HG02970 (cell line): ENCODE data around the gene NAT14.

Experiments
- ATAC-seq: cut with Tn5 transposase; IDR thresholded peaks from one replicate; pipeline ENCODE4 v1.9.1; 2021; ENCODE audit warnings: mild to moderate bottlenecking, moderate library complexity, moderate number of reproducible peaks; ENCODE audit not compliant: unreplicated experiment, low FRiP score

The NAT14 gene

GRCh38 chr19:55452749-55453346 is 32.1 kb upstream of the NAT14 start:
- ATAC-seq = no peak

GRCh38 chr19:55453511-55454260 is 31.3 kb upstream of the NAT14 start:
- ATAC-seq = no peak

GRCh38 chr19:55454787-55455243 is 30.2 kb upstream of the NAT14 start:
- no peak for ATAC-seq

GRCh38 chr19:55455576-55456235 is 29.3 kb upstream of the NAT14 start:
- ATAC-seq = no peak

GRCh38 chr19:55456347-55456746 is 28.6 kb upstream of the NAT14 start:
- no peak for ATAC-seq

GRCh38 chr19:55457683-55458457 is 27.1 kb upstream of the NAT14 start:
- ATAC-seq = no peak

- no peak for ATAC-seq
These were observed 25.4 kb upstream of the NAT14 start for GRCh38 chr19:55459551-55459949.

GRCh38 chr19:55459950-55460657 is 24.9 kb upstream of the NAT14 start:
- ATAC-seq = no peak

- ATAC-seq = no peak
These were observed 24.2 kb upstream of the NAT14 start for GRCh38 chr19:55460670-55461258.

- ATAC-seq = peak; percentile 90
These were observed 23.6 kb upstream of the NAT14 start, which contains the start of gene ISOC2 for GRCh38 chr19:55461259-55461973. Gene ISOC2 (minus strand): TSS chr19:55461642. CDS start chr19:55456486, 5,156 bp downstream.

GRCh38 chr19:55461974-55462626 is 22.9 kb upstream of the NAT14 start:
- ATAC-seq = no peak

- ATAC-seq = no peak
These were observed 22.3 kb upstream of the NAT14 start for GRCh38 chr19:55462722-55463121.

- ATAC-seq = no peak
These were observed 21.4 kb upstream of the NAT14 start for GRCh38 chr19:55463583-55464031.

- ATAC-seq = no peak
These were observed 20.8 kb upstream of the NAT14 start for GRCh38 chr19:55464039-55464661.

- no peak for ATAC-seq
These were observed 20.3 kb upstream of the NAT14 start, which contains the start of gene C19orf85 for GRCh38 chr19:55464662-55465054. Gene C19orf85 (minus strand): TSS chr19:55464751. CDS start chr19:55464554, 197 bp downstream.

- ATAC-seq = no peak
These were observed 19.3 kb upstream of the NAT14 start for GRCh38 chr19:55465460-55466240.

- no peak for ATAC-seq
These were observed 18.8 kb upstream of the NAT14 start for GRCh38 chr19:55466241-55466614.
